Calu3 (cell line): Measurements from ENCODE around the gene COL4A2. TPM values are rescaled to one million over a fixed set of nuclear protein-coding genes. Genes with fewer than 3 reads are reported as not detected.
A peak's percentile ranks its signal among the peaks of the same experiment; 100 is the strongest.

Experiments used
- BruUV-seq: library from RNA; stranded (reverse); fragments of 400-500 nt; replicated peaks from 2 replicates; lab custom pipeline; 2021; lab: Mats Ljungman, UMichigan
- CTCF ChIA-PET: fragments of 300-600 bp; sonication (Branson Sonifier 250); formaldehyde crosslinking; loops from one replicate; lab custom pipeline; 2022; ENCODE audit warnings: antibody characterized with exemption; lab: Charles Lee
- DNase-seq: peaks from one replicate; pipeline ENCODE4 v3.0.0; 2022
- H3K27ac Mint-ChIP-seq: one replicate; pipeline ENCODE4 v1.8.0; 2022; ENCODE audit warnings: mixed read lengths; ENCODE audit not compliant: unreplicated experiment
- H3K27me3 Mint-ChIP-seq: one replicate; pipeline ENCODE4 v1.8.0; 2022; ENCODE audit warnings: mixed read lengths; ENCODE audit not compliant: unreplicated experiment
- H3K36me3 Mint-ChIP-seq: one replicate; pipeline ENCODE4 v1.8.0; 2022; ENCODE audit warnings: mild to moderate bottlenecking, moderate library complexity, mixed read lengths; ENCODE audit not compliant: insufficient read depth, unreplicated experiment
- H3K4me1 Mint-ChIP-seq: one replicate; pipeline ENCODE4 v1.8.0; 2022; ENCODE audit warnings: mild to moderate bottlenecking, low read depth, mixed read lengths; ENCODE audit not compliant: unreplicated experiment
- H3K4me3 Mint-ChIP-seq: one replicate; pipeline ENCODE4 v1.8.0; 2022; ENCODE audit warnings: mild to moderate bottlenecking, low read depth, moderate library complexity, mixed read lengths; ENCODE audit not compliant: unreplicated experiment
- H3K9me3 Mint-ChIP-seq: one replicate; pipeline ENCODE4 v1.8.0; 2022; ENCODE audit warnings: low read depth, mixed read lengths; ENCODE audit not compliant: unreplicated experiment
- CTCF ChIP-seq: fragments of 200-600 bp; IDR thresholded peaks from one replicate; pipeline ENCODE4 v1.8.0; 2022; ENCODE audit warnings: antibody characterized with exemption; ENCODE audit not compliant: unreplicated experiment
- intact Hi-C: fragments of 100-400 bp; cut with micrococcal nuclease; formaldehyde crosslinking; loops from one replicate; pipeline ENCODE4 v1.10.0; 2022; ENCODE audit not compliant: unreplicated experiment
- total RNA-seq: library from RNA; stranded (reverse); gene quantifications from 2 replicates; pipeline ENCODE4 v1.2.3, GENCODE V29; 2022

Gene COL4A2
- total RNA-seq, 1 experiment from 2014 or later: 0.42 TPM

- CTCF ChIA-PET: interaction anchor here (0.7 to 0.8 kb wide), 2 partner anchors 9 to 323 kb away, joined by 3 to 4 read pairs; no protein-coding TSS in a partner anchor
- no peak overlapping the region for H3K27ac Mint-ChIP-seq
- no peak for TF ChIP-seq CTCF
- no peaks in the 10 kb centered on the region for H3K4me1 Mint-ChIP-seq
- no peak overlapping the region for H3K4me3 Mint-ChIP-seq
- no peak for DNase-seq
- no TSS peak for BruUV-seq
- H3K27me3 Mint-ChIP-seq: no peaks in the 10 kb centered on the region
- intact Hi-C loops: no loop called here
- H3K9me3 Mint-ChIP-seq: no peaks in the 10 kb centered on the region
- H3K36me3 Mint-ChIP-seq: peaks cover 7% of the 10 kb centered on the region
Measured at GRCh38 chr13:110546378-110546777, 239.3 kb downstream of the COL4A2 start.

GRCh38 chr13:110546926-110547325, 239.8 kb downstream of the COL4A2 start:
- Mint-ChIP-seq H3K27me3 (no peaks in the 10 kb centered on the region), H3K27ac (no peak overlapping the region), H3K4me3 (peak overlapping the region; percentile 34), H3K9me3 (no peaks in the 10 kb centered on the region), H3K4me1 (no peaks in the 10 kb centered on the region), H3K36me3 (peaks cover 7% of the 10 kb centered on the region)
- TF ChIP-seq CTCF: no peak
- BruUV-seq: no TSS peak
- intact Hi-C loops: no loop called here
- DNase-seq: peak; percentile 60
- CTCF ChIA-PET: interaction anchor here (0.7 to 0.8 kb wide), 2 partner anchors 9 to 324 kb away, joined by 3 to 4 read pairs; no protein-coding TSS in a partner anchor

- H3K9me3 Mint-ChIP-seq: no peaks in the 10 kb centered on the region
- DNase-seq: no peak
- no peak overlapping the region for H3K4me3 Mint-ChIP-seq
- TF ChIP-seq CTCF: no peak
- CTCF ChIA-PET: interaction anchor here (0.9 kb wide), 1 partner anchor 11 kb away, joined by 3 read pairs; no protein-coding TSS in a partner anchor
- BruUV-seq: no TSS peak
- H3K36me3 Mint-ChIP-seq: peaks cover 7% of the 10 kb centered on the region
- H3K27me3 Mint-ChIP-seq: no peaks in the 10 kb centered on the region
- no peaks in the 10 kb centered on the region for H3K4me1 Mint-ChIP-seq
- intact Hi-C loops: no loop called here
- H3K27ac Mint-ChIP-seq: no peak overlapping the region
Measured at GRCh38 chr13:110548891-110549794, 242.1 kb downstream of the COL4A2 start.

GRCh38 chr13:110549795-110550160, 242.7 kb downstream of the COL4A2 start:
- H3K27me3 Mint-ChIP-seq: no peaks in the 10 kb centered on the region
- DNase-seq: no peak
- H3K4me1 Mint-ChIP-seq: no peaks in the 10 kb centered on the region
- peaks cover 7% of the 10 kb centered on the region for H3K36me3 Mint-ChIP-seq
- H3K9me3 Mint-ChIP-seq: no peaks in the 10 kb centered on the region
- no TSS peak for BruUV-seq
- CTCF ChIA-PET: no interaction called here
- H3K27ac Mint-ChIP-seq: no peak overlapping the region
- H3K4me3 Mint-ChIP-seq: no peak overlapping the region
- no peak for TF ChIP-seq CTCF
- intact Hi-C loops: loop anchor here (10.0 kb wide), 2 partner anchors 45 to 95 kb away; no protein-coding TSS in a partner anchor
